GM18508 (cell line): ENCODE results near the gene SHC3.

Experiments
- ATAC-seq: cut with Tn5 transposase; IDR thresholded peaks from one replicate; pipeline ENCODE4 v1.9.1; 2021; ENCODE audit warnings: moderate number of reproducible peaks; ENCODE audit not compliant: insufficient read depth, unreplicated experiment

Gene SHC3

GRCh38 chr9:89008744-89009545 is 169.7 kb downstream of the SHC3 start:
- ATAC-seq: no peak

- ATAC-seq: no peak
Measured at GRCh38 chr9:89008055-89008743, 170.4 kb downstream of the SHC3 start.

- no peak for ATAC-seq
Measured at GRCh38 chr9:89006996-89007967, 171.3 kb downstream of the SHC3 start.

GRCh38 chr9:89006267-89006666 is 172.4 kb downstream of the SHC3 start:
- ATAC-seq: no peak

- ATAC-seq: no peak
Measured at GRCh38 chr9:89005323-89005722, 173.3 kb downstream of the SHC3 start.

- ATAC-seq: no peak
Measured at GRCh38 chr9:89002987-89003386, 175.6 kb downstream of the SHC3 start.

GRCh38 chr9:89001917-89002540 is 176.6 kb downstream of the SHC3 start:
- no peak for ATAC-seq

- no peak for ATAC-seq
Measured at GRCh38 chr9:89000973-89001916, 177.4 kb downstream of the SHC3 start.

- ATAC-seq: no peak
Measured at GRCh38 chr9:89000371-89000781, 178.2 kb downstream of the SHC3 start.

GRCh38 chr9:88998911-88999310 is 179.7 kb downstream of the SHC3 start:
- ATAC-seq: no peak

GRCh38 chr9:88998503-88998902 is 180.1 kb downstream of the SHC3 start:
- no peak for ATAC-seq

- ATAC-seq: no peak
Measured at GRCh38 chr9:88997646-88998045, 181.0 kb downstream of the SHC3 start.

GRCh38 chr9:88996921-88997235 is 181.7 kb downstream of the SHC3 start:
- no peak for ATAC-seq

GRCh38 chr9:88996046-88996920 is 182.3 kb downstream of the SHC3 start:
- no peak for ATAC-seq

- ATAC-seq: no peak
Measured at GRCh38 chr9:88995627-88996026, 183.0 kb downstream of the SHC3 start.

GRCh38 chr9:88995200-88995577 is 183.4 kb downstream of the SHC3 start:
- no peak for ATAC-seq

- ATAC-seq: no peak
Measured at GRCh38 chr9:88994469-88995199, 184.0 kb downstream of the SHC3 start.
